CD4-positive, alpha-beta T cell (primary cell): ENCODE results near the gene CCDC185. TPM values are rescaled to one million over a fixed set of nuclear protein-coding genes. Genes with fewer than 3 reads are reported as not detected.
A peak's percentile ranks its signal among the peaks of the same experiment; 100 is the strongest.
"Not testable (repeated sequence)": the region's sequence is repeated elsewhere in the genome, so short reads cannot be mapped to it uniquely, and the experiment has no call there.

ENCODE experiments used
- ATAC-seq: fragments of 200-7000 bp; cut with Tn5 transposase; one replicate; pipeline ENCODE4 v1.10.0; 2022; ENCODE audit warnings: mild to moderate bottlenecking; ENCODE audit not compliant: poor library complexity
- CTCF ChIA-PET: fragments of 350-600 bp; sonication (Branson Sonifier 250); formaldehyde crosslinking; loops from one replicate; lab custom pipeline; 2021; ENCODE audit warnings: antibody characterized with exemption, inconsistent platforms; lab: Charles Lee
- POLR2A ChIA-PET: fragments of 350-600 bp; sonication (Branson Sonifier 250); formaldehyde crosslinking; loops from one replicate; lab custom pipeline; 2021; ENCODE audit warnings: antibody characterized with exemption, inconsistent platforms; lab: Charles Lee
- DNase-seq, 14 experiments: peaks; one replicate each; pipeline ENCODE4 v3.0.0-alpha.2; 2013 to 2020; ENCODE audit warnings: mixed read lengths in 2 of 14
- H3K27ac ChIP-seq, 2 donors: one replicate each; pipeline versions ENCODE4 v1.5.1 to v1.7.0; 2013; ENCODE audit warnings: low read length in 2 of 2, low read depth in 1 of 2, mild to moderate bottlenecking in 1 of 2
- H3K27me3 ChIP-seq, 2 experiments: 1 replicate in 1 of 2; 2 replicates in 1 of 2; pipeline versions ENCODE4 v1.6.1 to v1.7.0; 2013; ENCODE audit warnings: low read length in 2 of 2, control low read depth in 1 of 2, mild to moderate bottlenecking in 1 of 2, moderate library complexity in 1 of 2; ENCODE audit not compliant: insufficient read depth in 2 of 2, control insufficient read depth in 1 of 2
- H3K36me3 ChIP-seq: one replicate; pipeline ENCODE4 v1.6.1; 2013; ENCODE audit warnings: low read length, control low read depth; ENCODE audit not compliant: insufficient read depth
- H3K4me1 ChIP-seq: one replicate; pipeline ENCODE4 v1.6.1; 2013; ENCODE audit warnings: low read length, control low read depth; ENCODE audit not compliant: insufficient read depth
- H3K4me3 ChIP-seq: one replicate; pipeline ENCODE4 v1.5.1; 2013; ENCODE audit warnings: mild to moderate bottlenecking, low read length, moderate library complexity
- H3K9me3 ChIP-seq, 2 experiments: 1 replicate in 1 of 2; 2 replicates in 1 of 2; pipeline versions ENCODE4 v1.6.1 to v1.7.0; 2013; ENCODE audit warnings: low read length in 2 of 2, mild to moderate bottlenecking in 2 of 2, control low read depth in 1 of 2, moderate library complexity in 1 of 2; ENCODE audit not compliant: control insufficient read depth in 1 of 2, insufficient read depth in 1 of 2
- H3K27ac Mint-ChIP-seq: one replicate; pipeline ENCODE4 v1.8.0; 2020; ENCODE audit warnings: mixed read lengths
- H3K27me3 Mint-ChIP-seq: one replicate; pipeline ENCODE4 v1.8.0; 2021; ENCODE audit warnings: mixed read lengths
- H3K36me3 Mint-ChIP-seq: one replicate; pipeline ENCODE4 v1.8.0; 2021; ENCODE audit warnings: low read depth, mixed read lengths
- H3K4me1 Mint-ChIP-seq: one replicate; pipeline ENCODE4 v1.8.0; 2021; ENCODE audit warnings: low read depth, mixed read lengths
- H3K4me3 Mint-ChIP-seq: one replicate; pipeline ENCODE4 v1.8.0; 2020; ENCODE audit warnings: mild to moderate bottlenecking, mixed read lengths
- H3K9me3 Mint-ChIP-seq: one replicate; pipeline ENCODE4 v1.8.0; 2020; ENCODE audit warnings: mixed read lengths
- CTCF ChIP-seq: fragments of 200-600 bp; IDR thresholded peaks from one replicate; pipeline ENCODE4 v1.8.0; 2022; ENCODE audit warnings: antibody characterized with exemption, mild to moderate bottlenecking
- intact Hi-C, 2 experiments: fragments of 100-400 bp; cut with DNase I in 1 of 2; cut with micrococcal nuclease in 1 of 2; formaldehyde crosslinking; loops; one replicate each; pipeline versions ENCODE4 v1.15.1 to v1.9.0; 2023 to 2025; cut with DNase I, micrococcal nuclease
- total RNA-seq, 174 experiments: library from RNA in 2 of 174; stranded (reverse) in 2 of 174; gene quantifications; one replicate each; pipeline ENCODE4 v1.2.3 and lab custom pipeline; 2021 to 2026

Gene CCDC185
- total RNA-seq, 2 experiments from 2014 or later = not detected

- Histone ChIP-seq H3K4me3 (no peak overlapping the region), H3K36me3 (no peaks in the 10 kb centered on the region), H3K27me3 (peaks cover 18 to 26% of the 10 kb centered on the region in 2 experiments), H3K27ac (no peak overlapping the region), H3K9me3 (peaks cover 0 to 11% of the 10 kb centered on the region in 2 experiments), H3K4me1 (peaks cover 13% of the 10 kb centered on the region)
- H3K9me3 Mint-ChIP-seq = no peaks in the 10 kb centered on the region
- ATAC-seq (no peak), DNase-seq (no peak)
- intact Hi-C loops = no loop called here
- H3K36me3 Mint-ChIP-seq = no peaks in the 10 kb centered on the region
- H3K4me3 Mint-ChIP-seq = no peak overlapping the region
- ChIA-PET CTCF (no interaction called here), POLR2A (no interaction called here)
- no peaks in the 10 kb centered on the region for H3K4me1 Mint-ChIP-seq
- no peak for TF ChIP-seq CTCF
- H3K27ac Mint-ChIP-seq = no peak overlapping the region
- H3K27me3 Mint-ChIP-seq = peaks cover 42% of the 10 kb centered on the region
Measured at GRCh38 chr1:223394706-223395105, 1.5 kb downstream of the CCDC185 start.

GRCh38 chr1:223399393-223399792 is 6.2 kb downstream of the CCDC185 start:
- H3K36me3 ChIP-seq, intact Hi-C loops, H3K4me3 Mint-ChIP-seq, H3K36me3 Mint-ChIP-seq, DNase-seq, H3K4me1 ChIP-seq, H3K27ac Mint-ChIP-seq, H3K27me3 Mint-ChIP-seq, H3K9me3 ChIP-seq, POLR2A ChIA-PET, CTCF ChIA-PET, H3K4me3 ChIP-seq, H3K9me3 Mint-ChIP-seq, ATAC-seq, H3K27me3 ChIP-seq, H3K27ac ChIP-seq: not testable (repeated sequence)
- peaks cover 27% of the 10 kb centered on the region for H3K4me1 Mint-ChIP-seq

GRCh38 chr1:223401873-223402789 is 8.9 kb downstream of the CCDC185 start:
- Histone ChIP-seq H3K9me3 (no peaks in the 10 kb centered on the region), H3K27me3 (no peaks in the 10 kb centered on the region), H3K36me3 (no peaks in the 10 kb centered on the region), H3K4me3 (no peak overlapping the region), H3K27ac (no peak overlapping the region), H3K4me1 (peaks cover 3% of the 10 kb centered on the region)
- CTCF ChIA-PET = no interaction called here
- peaks cover 39% of the 10 kb centered on the region for H3K4me1 Mint-ChIP-seq
- H3K36me3 Mint-ChIP-seq = no peaks in the 10 kb centered on the region
- ATAC-seq = no peak
- intact Hi-C loops = no loop called here
- H3K27me3 Mint-ChIP-seq = no peaks in the 10 kb centered on the region
- peak overlapping the region; percentile 16 for H3K4me3 Mint-ChIP-seq
- H3K9me3 Mint-ChIP-seq = peaks cover 8% of the 10 kb centered on the region
- no peak for DNase-seq
- POLR2A ChIA-PET = no interaction called here
- TF ChIP-seq CTCF = no peak
- no peak overlapping the region for H3K27ac Mint-ChIP-seq
